HUDEP-2 (cell line): ENCODE measurements around the gene DAPK2.

Experiments
- DNase-seq, 76 experiments: peaks; one replicate each; lab custom pipeline; 2025; ENCODE audit not compliant: unreplicated experiment in 76 of 76; lab: John Stamatoyannopoulos, UW

DAPK2 gene

GRCh38 chr15:63920504-63921175 is 125.6 kb downstream of the DAPK2 start:
- no peak for DNase-seq

- peak in 2 of 76 experiments; percentile 5 to 9 for DNase-seq
Observed at GRCh38 chr15:63918901-63919348, 127.4 kb downstream of the DAPK2 start.

DNA sequence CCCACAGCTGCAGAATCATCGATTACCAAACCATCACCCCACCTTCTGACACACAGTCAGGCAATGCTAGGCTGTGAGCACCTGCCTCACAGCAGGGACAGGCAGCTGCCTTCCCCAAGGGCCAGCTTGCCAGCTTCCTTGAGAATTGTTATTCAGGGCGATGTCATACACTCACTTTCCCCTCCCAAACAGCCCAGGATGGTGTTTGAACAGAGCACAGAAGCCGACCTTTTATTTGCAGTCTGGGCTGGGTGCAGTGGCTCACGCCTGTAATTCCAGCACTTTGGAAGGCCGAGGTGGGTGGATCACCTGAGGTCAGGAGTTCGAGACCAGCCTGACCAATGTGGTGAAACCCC is 128.0 kb downstream of the DAPK2 start:
- no peak for DNase-seq

DNA sequence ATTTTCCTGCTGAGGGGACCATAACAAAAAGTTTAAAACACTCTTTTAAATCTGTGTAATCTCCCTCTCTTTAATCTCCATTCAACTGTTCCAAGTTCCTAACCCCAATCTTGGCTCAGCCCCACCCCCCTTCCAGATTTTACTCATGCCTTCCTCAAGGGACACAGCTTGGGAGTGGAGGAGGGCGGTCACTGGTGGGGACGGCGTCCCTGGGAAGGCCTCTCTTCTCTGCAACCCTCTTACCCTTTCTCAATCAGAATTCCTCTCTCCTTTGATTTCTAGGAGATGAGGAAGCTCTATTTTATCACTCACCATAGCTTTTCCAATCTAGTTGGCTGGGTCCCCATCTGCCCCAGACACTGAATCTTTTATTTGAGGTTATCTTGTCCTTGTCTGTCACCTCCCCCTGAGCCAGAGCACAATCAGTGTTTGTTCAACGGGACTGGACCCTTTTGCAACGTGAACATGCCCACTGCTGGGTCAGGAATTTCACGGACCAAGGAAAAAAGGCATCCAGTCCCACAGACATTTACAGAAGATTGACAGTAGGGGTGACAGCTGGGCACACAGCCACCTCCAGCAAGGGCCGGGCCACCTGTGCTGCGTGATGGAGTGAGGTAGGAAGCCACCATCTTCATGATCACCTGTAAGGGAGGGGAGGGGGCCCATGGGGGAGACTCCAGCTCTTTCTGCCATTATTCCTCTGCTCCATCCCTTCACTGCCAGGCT is 128.5 kb downstream of the DAPK2 start:
- DNase-seq, result no peak

- DNase-seq, result no peak
Observed at GRCh38 chr15:63915873-63916771, 130.2 kb downstream of the DAPK2 start.

DNA sequence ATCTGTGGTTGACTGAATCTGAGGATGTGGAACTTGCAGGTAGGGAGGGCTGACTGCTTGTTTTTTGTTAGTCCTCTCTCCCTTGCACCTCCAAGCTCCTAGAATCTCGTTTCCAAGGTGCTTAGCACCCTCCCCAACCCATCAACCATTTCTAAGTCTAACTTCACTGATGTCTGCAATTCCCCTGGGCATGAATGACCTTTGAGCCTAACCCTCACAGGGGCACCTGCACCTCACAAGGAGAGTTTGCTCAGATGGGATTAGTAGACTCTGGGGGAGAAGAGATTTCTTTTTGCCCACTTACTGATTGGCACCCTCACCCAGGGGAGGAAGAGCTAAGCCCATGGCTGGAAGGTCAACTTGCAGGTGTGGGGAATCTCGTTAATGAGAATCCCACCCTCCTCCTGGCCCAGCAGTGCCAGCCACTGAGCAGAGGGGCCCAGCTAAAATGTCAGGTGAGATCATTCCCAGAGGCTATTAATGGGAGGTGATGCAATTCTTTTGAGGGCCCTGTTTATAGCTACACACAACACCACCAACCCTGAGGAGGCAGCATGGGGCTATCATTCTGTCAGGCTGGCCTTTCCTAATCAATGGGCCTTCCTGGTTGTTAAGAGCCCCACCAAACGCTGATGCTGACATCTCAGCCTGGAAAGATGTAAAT is 130.9 kb downstream of the DAPK2 start:
- DNase-seq, result no peak

- no peak for DNase-seq
Observed at GRCh38 chr15:63913786-63914315, 132.4 kb downstream of the DAPK2 start.

GRCh38 chr15:63913336-63913735 is 132.9 kb downstream of the DAPK2 start:
- DNase-seq, result no peak

GRCh38 chr15:63912061-63912615 is 134.1 kb downstream of the DAPK2 start:
- no peak for DNase-seq

DNA sequence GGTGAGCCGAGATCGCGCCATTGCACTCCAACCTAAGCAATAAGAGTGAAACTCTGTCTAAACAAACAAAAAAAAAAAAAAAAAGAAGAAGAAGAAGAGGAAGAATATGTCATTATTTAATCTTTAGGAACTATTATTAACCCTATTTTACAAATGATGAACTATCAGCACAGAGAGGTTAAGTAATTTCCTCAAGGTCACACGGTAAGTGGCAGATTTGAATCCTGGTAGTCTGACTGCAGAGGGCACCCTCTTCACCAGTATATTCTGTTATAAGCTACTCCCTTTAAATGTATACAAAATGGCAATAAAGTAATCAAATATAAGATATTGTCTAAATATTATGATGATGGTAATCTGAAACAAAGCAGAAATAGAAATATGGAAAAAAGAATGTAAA is 135.1 kb downstream of the DAPK2 start:
- no peak for DNase-seq

DNA sequence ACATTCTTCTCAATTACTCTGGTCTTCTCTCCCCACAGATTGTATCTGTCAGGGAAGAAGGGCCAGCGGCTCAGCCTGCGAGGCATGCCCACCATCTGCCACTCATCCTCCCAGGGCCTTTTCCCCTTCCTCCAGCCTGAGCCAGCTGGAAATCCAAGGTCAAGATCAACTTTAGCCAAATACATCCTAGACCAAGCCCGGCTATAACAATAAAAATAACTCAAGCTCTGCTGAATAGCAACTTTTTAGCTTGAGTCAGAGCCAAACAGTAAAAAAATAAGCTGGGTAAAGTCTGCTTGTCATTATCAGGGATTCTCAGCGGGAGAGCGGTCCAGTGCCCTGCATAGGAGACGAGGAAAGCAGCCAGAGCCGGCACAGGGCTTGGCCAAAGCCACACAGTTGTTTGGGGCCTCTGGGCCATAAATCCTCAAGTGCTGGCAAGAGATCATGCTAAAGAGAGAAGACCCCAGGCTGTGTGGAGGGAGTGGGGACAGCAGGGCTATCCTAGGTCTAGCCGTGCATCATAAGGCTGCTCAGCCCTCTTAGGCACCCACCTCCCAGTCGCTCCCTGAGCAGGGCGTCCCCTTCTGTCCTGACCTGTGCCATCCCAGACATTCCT is 136.4 kb downstream of the DAPK2 start:
- no peak for DNase-seq

- no peak for DNase-seq
Observed at GRCh38 chr15:63908991-63909390, 137.3 kb downstream of the DAPK2 start.

DNA sequence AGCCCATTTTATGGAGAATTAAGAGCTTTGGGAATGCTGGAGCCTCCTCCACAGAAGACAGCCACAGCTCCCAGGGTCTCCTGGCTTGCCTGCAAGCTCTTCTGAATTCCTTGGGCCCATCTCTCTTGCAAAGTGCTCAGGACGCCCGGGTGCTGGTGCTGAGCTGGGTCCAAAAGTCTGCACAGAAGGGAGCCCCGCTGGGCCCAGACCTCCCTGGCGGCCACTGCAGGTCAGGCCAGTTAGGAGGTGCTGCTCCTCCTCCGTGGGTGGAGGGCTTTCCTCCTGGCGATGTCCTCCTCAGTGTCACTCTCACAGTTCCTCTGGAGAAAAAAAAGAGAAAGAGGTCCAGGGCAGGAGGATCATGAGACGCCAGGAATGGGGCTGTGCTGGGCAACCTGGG is 138.0 kb downstream of the DAPK2 start:
- DNase-seq, result no peak

GRCh38 chr15:63907521-63907920 is 138.8 kb downstream of the DAPK2 start:
- DNase-seq, result no peak

DNA sequence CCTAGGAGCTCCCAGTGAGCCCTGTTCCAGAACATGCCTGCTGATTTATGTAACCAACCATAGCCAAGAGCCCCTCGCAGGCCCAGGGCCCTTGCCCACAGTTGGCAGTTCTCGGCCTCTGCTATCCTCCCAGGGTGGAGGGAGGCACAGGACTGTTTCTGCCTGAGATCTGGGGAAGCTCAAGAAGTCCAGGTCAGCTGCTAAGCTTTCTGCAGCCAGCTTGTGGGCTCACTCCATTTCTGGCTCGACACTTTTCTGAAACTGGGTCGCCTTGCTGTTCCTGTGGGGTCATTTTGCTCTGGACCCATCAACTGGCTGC is 140.1 kb downstream of the DAPK2 start:
- no peak for DNase-seq

DNA sequence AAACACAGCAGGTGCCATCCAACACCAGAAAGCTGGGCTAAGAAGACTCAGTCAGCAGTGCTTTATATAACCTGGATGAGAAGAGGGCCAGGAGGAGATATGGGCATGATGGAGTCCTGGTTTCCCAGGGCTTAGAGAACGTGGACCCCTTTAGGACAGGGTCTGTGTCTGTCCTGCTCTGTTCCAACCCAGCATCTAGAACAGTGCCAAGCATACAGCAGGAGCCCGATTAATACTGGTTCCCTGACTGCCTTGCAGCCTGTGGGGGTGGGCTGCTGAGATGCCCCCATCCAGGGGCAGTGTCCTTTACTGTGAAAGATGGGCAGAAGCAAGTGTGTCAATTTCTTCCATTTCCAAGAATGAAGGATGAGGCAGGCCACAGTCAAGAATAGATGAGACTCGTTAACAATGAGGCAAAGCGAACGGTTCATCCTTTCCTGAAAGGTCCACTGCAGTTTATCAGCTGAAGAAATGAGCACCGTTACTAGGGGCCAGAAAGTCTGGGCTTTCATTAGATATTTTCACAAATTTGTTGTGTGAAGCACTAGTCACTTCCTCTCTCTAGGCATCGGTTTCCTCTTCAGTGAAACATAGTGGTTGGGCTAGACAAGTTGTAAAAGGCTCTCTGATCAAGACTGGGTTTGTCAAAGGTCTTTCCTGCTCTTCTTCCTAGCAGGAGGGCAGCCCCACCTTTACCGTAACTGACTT is 140.6 kb downstream of the DAPK2 start:
- no peak for DNase-seq

GRCh38 chr15:63905131-63905530 is 141.2 kb downstream of the DAPK2 start:
- no peak for DNase-seq

GRCh38 chr15:63904042-63904441 is 142.2 kb downstream of the DAPK2 start:
- no peak for DNase-seq

DNA sequence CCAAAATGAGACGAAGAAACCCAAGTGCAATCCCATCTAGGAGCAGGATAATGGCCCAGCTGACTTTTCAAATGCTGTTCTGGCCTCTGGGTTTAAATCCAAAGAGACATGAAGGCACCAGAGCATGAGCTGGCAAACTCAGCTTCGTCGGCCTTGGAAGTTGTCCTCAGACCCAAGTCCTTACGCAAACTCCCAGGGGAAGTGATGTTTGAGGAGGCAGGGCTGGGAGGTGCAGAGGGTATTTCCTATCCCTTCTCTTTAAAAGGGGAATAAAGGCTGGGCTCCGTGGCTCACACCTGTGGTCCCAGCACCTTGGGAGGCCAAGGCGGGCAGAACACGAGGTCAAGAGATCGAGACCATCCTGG is 143.6 kb downstream of the DAPK2 start:
- no peak for DNase-seq
